Right lobe of liver (tissue), 4 donors: Measurements from ENCODE around the gene GNAI2.
A peak's percentile ranks its signal among the peaks of the same experiment; 100 is the strongest.

Source experiments
- CTCF ChIP-seq, 4 donors: fragments of 200-600 bp in 3 of 4; fragments of 450-650 bp in 1 of 4; IDR thresholded peaks; one replicate each; pipeline versions ENCODE4 v1.5.1 to v1.8.0; 2016 to 2022; ENCODE audit warnings: antibody characterized with exemption in 4 of 4, mild to moderate bottlenecking in 2 of 4
- POLR2A ChIP-seq: fragments of 450-650 bp; IDR thresholded peaks from one replicate; pipeline ENCODE4 v1.6.1; 2017; ENCODE audit warnings: antibody characterized with exemption, mild to moderate bottlenecking
- donor health status: DM: no; HTN: no; CAD: no.
- donor health status: DM: no; HTN: no; CAD: no.
- donor health status: DM: no; HTN: yes; CAD: no.

- TF ChIP-seq CTCF (IDR thresholded peaks at IDR 0.05) (no peak), POLR2A (peak; percentile 72)
These were observed 56.4 kb downstream of the GNAI2 start, which contains the start of gene IFRD2 for GRCh38 chr3:50292159-50293078.
